Upper lobe of left lung (tissue), 6 donors: ENCODE measurements around the gene ABLIM2. TPM values are rescaled to one million over a fixed set of nuclear protein-coding genes. Genes with fewer than 3 reads are reported as not detected.

Experiments
- ATAC-seq, 2 donors: fragments of 200-7000 bp; cut with Tn5 transposase; one replicate each; pipeline ENCODE4 v1.9.1; 2022; ENCODE audit warnings: mild to moderate bottlenecking in 2 of 2, moderate library complexity in 2 of 2; ENCODE audit not compliant: low FRiP score in 2 of 2
- DNase-seq, 2 donors: peaks; one replicate each; pipeline ENCODE4 v3.0.0-alpha.2; 2019 to 2020
- H3K27ac ChIP-seq, 4 donors: fragments of 200-600 bp; sonication (generic); one replicate each; pipeline ENCODE4 v1.5.1; 2016 to 2019
- H3K27me3 ChIP-seq, 4 donors: fragments of 200-600 bp; sonication (generic); one replicate each; pipeline ENCODE4 v1.5.1; 2017 to 2019
- H3K36me3 ChIP-seq, 4 donors: fragments of 200-600 bp; sonication (generic); one replicate each; pipeline ENCODE4 v1.5.1; 2016 to 2019
- H3K4me1 ChIP-seq, 4 donors: fragments of 200-600 bp; sonication (generic); one replicate each; pipeline ENCODE4 v1.5.1; 2018 to 2019
- H3K4me3 ChIP-seq, 4 donors: fragments of 200-600 bp; sonication (generic); one replicate each; pipeline ENCODE4 v1.5.1; 2017 to 2019; ENCODE audit warnings: mild to moderate bottlenecking in 2 of 4, moderate library complexity in 1 of 4
- H3K9me3 ChIP-seq, 4 donors: fragments of 200-600 bp; sonication (generic); one replicate each; pipeline ENCODE4 v1.5.1; 2018 to 2019
- EP300 ChIP-seq, 4 donors: sonication (generic); formaldehyde crosslinking; IDR thresholded peaks; one replicate each; pipeline ENCODE4 v1.5.1; 2017; ENCODE audit warnings: antibody characterized with exemption in 4 of 4, control low read depth in 2 of 4
- POLR2A ChIP-seq, 4 donors: fragments of 450-650 bp; IDR thresholded peaks; one replicate each; pipeline ENCODE4 v1.5.1; 2016 to 2017; ENCODE audit warnings: antibody characterized with exemption in 4 of 4, mild to moderate bottlenecking in 2 of 4
- POLR2AphosphoS5 ChIP-seq, 2 donors: sonication (generic); formaldehyde crosslinking; IDR thresholded peaks; one replicate each; pipeline ENCODE4 v1.5.1; 2017; ENCODE audit warnings: antibody characterized with exemption in 2 of 2
- WGBS, 2 donors: methylation state at CpG; one replicate each; pipeline ENCODE4 v1.1.5; 2017 to 2018; 5-methylcytosine and 5-hydroxymethylcytosine counted together
- total RNA-seq, 6 donors: library from RNA; depleted of rRNA in 4 of 6; stranded (reverse); fragments of >200 nt in 4 of 6; gene quantifications; one replicate each; pipeline versions ENCODE4 v1.1.0 to v1.2.1, GENCODE V29; 2016 to 2021
- TF ChIP-seq, protein P1 (sequence below), 6 experiments: fragments of 450-650 bp in 4 of 6; fragments of 200-600 bp in 2 of 6; sonication (generic) in 2 of 6; IDR thresholded peaks; one replicate each; pipeline ENCODE4 v1.5.1; 2016 to 2019; ENCODE audit warnings: antibody characterized with exemption in 6 of 6
- donor health status: DM: no; HTN: no; CAD: no; lungs with moderate emphysema.
- donor health status: DM: no; HTN: yes; CAD: no; lungs with severe emphysema.

The ABLIM2 gene
- total RNA-seq, 6 donors from 2014 or later: 3.6 to 36.9 (median 8.1) TPM

DNA sequence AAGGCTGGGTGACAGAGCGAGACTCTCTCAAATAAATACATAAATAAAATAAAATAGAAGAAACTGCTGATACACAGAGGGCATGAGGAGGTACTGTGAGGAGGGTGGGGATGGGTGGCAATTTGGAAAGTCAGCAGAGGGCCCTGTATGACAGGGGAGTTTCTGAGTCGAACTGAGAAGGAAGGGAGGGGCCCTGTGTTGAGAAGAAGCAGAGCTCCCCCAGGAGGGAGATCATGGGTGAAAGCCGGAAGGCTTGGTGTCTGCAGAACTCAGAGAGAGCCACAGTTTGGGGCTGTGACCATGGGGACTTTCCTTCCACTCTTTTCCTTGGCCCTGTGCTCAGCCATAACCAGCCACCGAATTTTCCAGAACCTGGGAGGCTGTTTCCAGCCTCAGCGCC is 194.2 kb downstream of the ABLIM2 start:
- no peak for TF ChIP-seq EP300 (IDR thresholded peaks at IDR 0.05)
- Histone ChIP-seq H3K4me3 (no peak overlapping the region), H3K36me3 (no peaks in the 10 kb centered on the region), H3K4me1 (peaks cover 24 to 44% (median 31%) of the 10 kb centered on the region in 4 donors), H3K27me3 (no peaks in the 10 kb centered on the region), H3K9me3 (no peaks in the 10 kb centered on the region), H3K27ac (peak overlapping the region; percentile 26 to 67 (median 30))
- ATAC-seq: no peak
- DNase-seq: no peak
- WGBS, 2 donors: 78 to 83% methylated on average over 5 of the region's 5 CpGs

DNA sequence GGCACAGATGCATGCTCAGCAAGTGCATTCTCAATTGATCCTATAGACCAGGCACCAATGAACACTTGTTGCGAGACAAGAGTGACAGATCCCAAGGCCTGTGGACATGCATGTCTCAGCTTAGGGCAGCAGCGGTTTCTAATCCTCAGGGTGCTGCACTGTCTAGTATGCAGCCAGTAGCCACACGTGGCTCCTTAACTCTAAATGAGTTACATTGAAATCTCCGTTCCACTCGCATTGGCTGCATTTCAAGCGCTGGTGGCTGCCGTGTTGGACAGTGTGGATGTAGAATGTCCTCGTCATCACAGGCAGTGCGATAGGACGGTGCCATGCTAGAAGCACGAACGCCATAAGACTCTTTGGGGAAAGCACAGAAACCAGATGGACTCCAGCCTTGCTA is 194.9 kb downstream of the ABLIM2 start:
- WGBS, 2 donors: 96 to 99% methylated on average over 12 of the region's 12 CpGs
- Histone ChIP-seq H3K9me3 (no peaks in the 10 kb centered on the region), H3K27ac (no peak overlapping the region), H3K4me3 (no peak overlapping the region), H3K27me3 (no peaks in the 10 kb centered on the region), H3K4me1 (peaks cover 19 to 36% (median 23%) of the 10 kb centered on the region in 4 donors), H3K36me3 (no peaks in the 10 kb centered on the region)
- no peak for ATAC-seq
- TF ChIP-seq POLR2AphosphoS5 (IDR thresholded peaks at IDR 0.05) (no peak), POLR2A (IDR thresholded peaks at IDR 0.05) (no peak), EP300 (IDR thresholded peaks at IDR 0.05) (no peak)
- TF ChIP-seq, protein P1, sequence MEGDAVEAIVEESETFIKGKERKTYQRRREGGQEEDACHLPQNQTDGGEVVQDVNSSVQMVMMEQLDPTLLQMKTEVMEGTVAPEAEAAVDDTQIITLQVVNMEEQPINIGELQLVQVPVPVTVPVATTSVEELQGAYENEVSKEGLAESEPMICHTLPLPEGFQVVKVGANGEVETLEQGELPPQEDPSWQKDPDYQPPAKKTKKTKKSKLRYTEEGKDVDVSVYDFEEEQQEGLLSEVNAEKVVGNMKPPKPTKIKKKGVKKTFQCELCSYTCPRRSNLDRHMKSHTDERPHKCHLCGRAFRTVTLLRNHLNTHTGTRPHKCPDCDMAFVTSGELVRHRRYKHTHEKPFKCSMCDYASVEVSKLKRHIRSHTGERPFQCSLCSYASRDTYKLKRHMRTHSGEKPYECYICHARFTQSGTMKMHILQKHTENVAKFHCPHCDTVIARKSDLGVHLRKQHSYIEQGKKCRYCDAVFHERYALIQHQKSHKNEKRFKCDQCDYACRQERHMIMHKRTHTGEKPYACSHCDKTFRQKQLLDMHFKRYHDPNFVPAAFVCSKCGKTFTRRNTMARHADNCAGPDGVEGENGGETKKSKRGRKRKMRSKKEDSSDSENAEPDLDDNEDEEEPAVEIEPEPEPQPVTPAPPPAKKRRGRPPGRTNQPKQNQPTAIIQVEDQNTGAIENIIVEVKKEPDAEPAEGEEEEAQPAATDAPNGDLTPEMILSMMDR (IDR thresholded peaks at IDR 0.05): no peak
- DNase-seq: no peak

DNA sequence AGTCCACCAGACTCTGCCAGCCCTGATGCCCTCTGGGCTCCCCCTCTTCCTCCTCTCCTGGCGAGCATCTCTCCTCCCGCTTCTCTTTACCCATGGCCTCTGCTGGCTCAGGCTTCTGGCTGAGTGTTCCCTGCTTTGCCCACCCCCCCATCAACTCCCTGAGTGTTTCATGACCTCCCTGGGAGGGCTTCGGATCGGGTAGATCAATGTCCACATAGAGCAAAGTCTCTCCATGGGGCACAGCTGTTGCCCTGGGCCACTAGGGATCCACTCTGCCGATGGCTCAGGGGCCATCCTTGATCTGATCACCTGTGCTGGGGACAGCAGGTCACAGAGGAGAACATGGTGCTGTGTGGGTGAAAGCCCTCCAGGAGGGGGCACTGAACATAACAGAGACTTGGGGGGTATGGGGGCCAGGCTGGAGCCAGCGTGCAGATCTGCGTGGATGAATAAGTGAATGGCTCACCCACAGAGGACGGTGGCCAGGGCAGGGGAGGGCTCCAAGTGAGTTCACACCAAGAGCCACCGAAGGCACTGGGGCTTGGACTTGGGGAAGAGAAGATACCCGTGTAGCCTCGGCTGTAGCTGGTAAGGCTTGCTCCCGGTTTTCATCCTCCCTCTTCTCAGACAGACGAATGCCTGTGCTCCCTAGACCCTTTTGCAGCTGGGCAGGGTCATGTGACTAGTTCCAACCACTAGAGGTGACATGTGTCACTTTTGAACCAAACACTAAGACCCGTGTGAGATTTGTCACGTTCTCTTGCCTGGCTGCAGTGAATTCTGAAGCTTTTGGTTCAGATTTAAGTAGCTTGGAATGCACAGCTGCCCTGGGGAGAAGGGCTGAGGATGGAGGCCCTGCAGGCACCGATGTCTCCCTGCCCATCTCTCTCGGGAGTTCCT is 195.8 kb downstream of the ABLIM2 start:
- no peak overlapping the region for H3K4me3 ChIP-seq
- H3K36me3 ChIP-seq: no peaks in the 10 kb centered on the region
- WGBS, 2 donors: 83 to 93% methylated on average over 12 to 17 of the region's 17 CpGs
- TF ChIP-seq POLR2A (IDR thresholded peaks at IDR 0.05) (no peak), EP300 (IDR thresholded peaks at IDR 0.05) (no peak), POLR2AphosphoS5 (IDR thresholded peaks at IDR 0.05) (no peak)
- TF ChIP-seq, protein P1 (IDR thresholded peaks at IDR 0.05): no peak
- H3K27me3 ChIP-seq: no peaks in the 10 kb centered on the region
- ATAC-seq: no peak
- H3K4me1 ChIP-seq: peaks cover 14 to 28% (median 17%) of the 10 kb centered on the region in 4 donors
- no peak for DNase-seq
- H3K9me3 ChIP-seq: no peaks in the 10 kb centered on the region
- no peak overlapping the region for H3K27ac ChIP-seq

DNA sequence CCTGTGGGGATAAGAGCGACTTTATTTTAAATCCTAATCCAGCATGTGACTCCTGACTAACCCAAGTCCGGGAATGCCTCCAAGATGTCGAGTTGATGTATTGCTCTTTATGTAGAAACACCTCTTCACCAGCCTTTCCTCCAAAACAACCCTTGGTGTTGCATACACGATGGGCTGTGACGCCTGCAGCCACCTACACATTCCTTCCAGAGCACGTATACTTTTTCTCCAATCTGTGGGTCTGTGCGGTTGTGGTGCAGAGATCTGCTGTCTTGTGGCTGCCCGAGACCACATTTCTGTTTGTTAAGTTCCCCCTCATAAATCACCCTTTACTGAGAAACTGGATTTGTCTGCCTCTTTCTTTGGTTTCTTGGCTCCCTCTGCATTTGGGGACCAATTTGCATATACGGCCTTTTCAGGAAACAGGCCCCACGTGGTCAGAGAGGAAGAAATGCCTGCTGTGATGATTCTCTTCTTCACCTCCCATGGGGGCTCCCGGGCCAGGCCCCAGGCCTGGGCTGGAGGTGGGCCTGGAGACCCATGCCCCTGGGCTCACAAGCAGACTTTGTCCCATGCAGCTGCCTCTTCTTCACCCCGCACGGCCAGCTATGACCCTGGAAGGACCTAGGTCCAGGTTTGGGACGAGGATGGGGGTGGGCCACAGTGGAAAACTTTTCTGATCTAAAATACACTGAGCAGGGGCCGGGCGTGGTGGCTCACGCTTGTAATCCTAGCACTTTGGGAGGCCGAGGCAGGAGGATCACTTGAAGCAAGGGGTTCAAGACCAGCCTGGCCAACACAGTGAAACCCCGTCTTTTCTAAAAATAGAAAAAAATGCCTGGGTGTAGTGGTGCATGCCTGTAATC is 197.6 kb downstream of the ABLIM2 start:
- DNase-seq (peak in 1 of 2 donors; percentile 44), ATAC-seq (peak in 1 of 2 donors; percentile 40)
- Histone ChIP-seq H3K9me3 (no peaks in the 10 kb centered on the region), H3K27me3 (no peaks in the 10 kb centered on the region), H3K4me3 (no peak overlapping the region), H3K27ac (no peak overlapping the region), H3K36me3 (no peaks in the 10 kb centered on the region), H3K4me1 (peaks cover 13 to 27% (median 20%) of the 10 kb centered on the region in 4 donors)
- TF ChIP-seq EP300 (IDR thresholded peaks at IDR 0.05): no peak
- TF ChIP-seq POLR2AphosphoS5 (IDR thresholded peaks at IDR 0.05): no peak
- TF ChIP-seq, protein P1 (IDR thresholded peaks at IDR 0.05): no peak
- 38 to 45% methylated on average over 16 to 19 of the region's 19 CpGs for WGBS, 2 donors
